HK-2 (cell line): ENCODE data around the gene MEF2C.
A peak's percentile ranks its signal among the peaks of the same experiment; 100 is the strongest.

Experiments used
- DNase-seq: peaks from one replicate; pipeline ENCODE4 v3.0.0-alpha.2; 2018; ENCODE audit not compliant: unreplicated experiment

Gene MEF2C

GRCh38 chr5:88888291-88888690 lies 5.3 kb upstream of the MEF2C start:
- no peak for DNase-seq

GRCh38 chr5:88887342-88887741 lies 4.4 kb upstream of the MEF2C start:
- DNase-seq = no peak

GRCh38 chr5:88886746-88887341 lies 3.9 kb upstream of the MEF2C start:
- DNase-seq = no peak

GRCh38 chr5:88886252-88886651 lies 3.3 kb upstream of the MEF2C start:
- no peak for DNase-seq

- DNase-seq = no peak
Observed at GRCh38 chr5:88885002-88885401, 2.0 kb upstream of the MEF2C start.

- no peak for DNase-seq
Observed at GRCh38 chr5:88884608-88884877, 1.6 kb upstream of the MEF2C start.

GRCh38 chr5:88883836-88884607 lies 1.0 kb upstream of the MEF2C start:
- DNase-seq = peak; percentile 52

GRCh38 chr5:88882276-88883038 lies 527 bp downstream of the MEF2C start:
- no peak for DNase-seq

- DNase-seq = no peak
Observed at GRCh38 chr5:88881571-88881971, 1.4 kb downstream of the MEF2C start.

- DNase-seq = no peak
Observed at GRCh38 chr5:88880201-88880600, 2.8 kb downstream of the MEF2C start.

GRCh38 chr5:88879724-88880123 lies 3.3 kb downstream of the MEF2C start:
- no peak for DNase-seq

- no peak for DNase-seq
Observed at GRCh38 chr5:88878976-88879375, 4.0 kb downstream of the MEF2C start.

GRCh38 chr5:88877826-88878225 lies 5.2 kb downstream of the MEF2C start:
- no peak for DNase-seq

- no peak for DNase-seq
Observed at GRCh38 chr5:88876714-88877113, 6.3 kb downstream of the MEF2C start.

GRCh38 chr5:88875341-88876234 lies 7.4 kb downstream of the MEF2C start:
- DNase-seq = no peak

- DNase-seq = no peak
Observed at GRCh38 chr5:88873447-88873846, 9.5 kb downstream of the MEF2C start.

GRCh38 chr5:88872971-88873370 lies 10.0 kb downstream of the MEF2C start:
- no peak for DNase-seq

- no peak for DNase-seq
Observed at GRCh38 chr5:88870285-88870684, 12.7 kb downstream of the MEF2C start.

GRCh38 chr5:88868468-88869068 lies 14.4 kb downstream of the MEF2C start:
- DNase-seq = no peak

- DNase-seq = no peak
Observed at GRCh38 chr5:88867638-88868037, 15.3 kb downstream of the MEF2C start.

- no peak for DNase-seq
Observed at GRCh38 chr5:88863523-88863922, 19.5 kb downstream of the MEF2C start.
